ENCODE measurements around the gene PIK3C2A. TPM values are rescaled to one million over a fixed set of nuclear protein-coding genes. Genes with fewer than 3 reads are reported as not detected.
A peak's percentile ranks its signal among the peaks of the same experiment; 100 is the strongest.

Gene PIK3C2A
- total and polyA plus RNA-seq, 7 experiments from 2014 or later: 5.0 to 56.4 (median 40.6) TPM

DNA sequence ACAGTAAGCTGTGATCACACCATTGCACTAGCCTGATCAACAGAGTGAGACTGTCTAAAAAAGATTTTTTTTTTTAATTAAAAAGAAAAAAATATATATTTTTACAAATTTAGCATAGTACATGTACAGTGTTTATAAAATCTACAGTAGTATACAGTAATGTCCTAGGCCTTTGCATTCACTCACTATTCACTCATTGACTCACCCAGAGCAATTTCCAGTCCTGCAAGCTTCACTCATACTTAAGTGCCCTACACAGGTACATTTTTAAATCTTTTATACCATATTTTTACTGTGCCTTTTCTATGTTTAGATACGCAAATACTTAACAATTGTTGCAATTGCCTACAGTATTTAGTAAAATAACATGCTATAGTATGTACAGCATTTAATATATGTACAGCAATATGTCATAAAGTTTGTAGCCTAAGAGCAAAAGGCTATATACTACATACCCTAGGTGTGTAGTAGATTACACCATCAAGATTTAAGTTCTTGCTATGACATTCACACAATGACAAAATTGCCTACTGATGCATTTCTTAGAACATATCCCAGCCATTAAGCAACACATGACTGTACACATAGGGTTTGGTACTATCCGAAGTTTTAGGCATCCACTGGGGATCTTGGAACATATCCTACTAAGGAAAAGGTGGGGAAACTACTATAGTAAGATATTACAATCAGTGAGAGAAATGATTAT lies 22.8 kb downstream of the PIK3C2A start:
- no peak overlapping the region for H3K27ac ChIP-seq (ENCODE audit: low read depth, low read length)
- no peaks in the 10 kb centered on the region for H3K4me1 ChIP-seq (ENCODE audit: control insufficient read depth in 2 of 2, insufficient read depth in 2 of 2, low read length in 2 of 2)
- no peaks in the 10 kb centered on the region for H3K27me3 ChIP-seq (ENCODE audit: control insufficient read depth in 2 of 2, insufficient read depth in 2 of 2, low read length in 2 of 2)
- Mint-ChIP-seq H3K4me1 (peaks cover 2 to 31% (median 22%) of the 10 kb centered on the region in 7 donors), H3K27me3 (no peaks in the 10 kb centered on the region), H3K36me3 (peaks cover 4 to 19% (median 12%) of the 10 kb centered on the region in 5 donors), H3K9me3 (no peaks in the 10 kb centered on the region), H3K27ac (peak overlapping the region in 1 of 9 donors; percentile 26), H3K4me3 (no peak overlapping the region)
- POLR2A ChIA-PET: no interaction called here
- intact Hi-C loops (cut with micrococcal nuclease): no loop called here
- no peaks in the 10 kb centered on the region for H3K9me3 ChIP-seq (ENCODE audit: control insufficient read depth in 2 of 3, low read length in 3 of 3)
- CTCF ChIA-PET: interaction anchor here (0.7 kb wide), 2 partner anchors 22 to 87 kb away, joined by 3 read pairs; no protein-coding TSS in a partner anchor
- no peak overlapping the region for H3K4me3 ChIP-seq (ENCODE audit: low read length)
- ATAC-seq (no peak), DNase-seq (no peak)
- H3K36me3 ChIP-seq (ENCODE audit: control insufficient read depth in 2 of 3, insufficient read depth in 3 of 3, low read length in 3 of 3): peaks cover 0 to 12% (median 0%) of the 10 kb centered on the region in 3 experiments

DNA sequence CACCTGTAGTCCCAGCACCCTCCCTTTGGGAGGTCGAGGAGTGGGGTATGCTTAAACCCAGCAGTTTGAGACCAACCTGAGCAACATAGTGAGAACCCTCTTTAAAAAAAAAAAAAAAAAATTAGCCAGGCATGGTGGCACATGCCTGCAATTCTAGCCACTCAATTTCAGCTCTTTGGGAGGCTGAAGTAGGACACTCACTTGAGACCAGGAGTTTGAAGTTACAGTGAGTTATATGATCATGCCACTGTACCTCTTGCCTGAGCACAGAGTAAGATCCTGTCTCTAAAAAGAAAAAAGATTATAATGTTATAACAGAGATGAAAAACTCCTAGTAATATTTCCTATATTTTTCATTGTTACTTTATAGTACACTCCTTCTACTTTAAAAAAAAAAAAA lies 23.9 kb downstream of the PIK3C2A start:
- Mint-ChIP-seq H3K27me3 (no peaks in the 10 kb centered on the region), H3K36me3 (peaks cover 4 to 20% (median 12%) of the 10 kb centered on the region in 5 donors), H3K9me3 (no peaks in the 10 kb centered on the region), H3K4me1 (peaks cover 2 to 33% (median 22%) of the 10 kb centered on the region in 7 donors), H3K4me3 (no peak overlapping the region), H3K27ac (no peak overlapping the region)
- CTCF ChIA-PET: interaction anchor here (0.7 kb wide), 1 partner anchor 360 kb away, joined by 6 read pairs; no protein-coding TSS in a partner anchor
- DNase-seq (no peak), ATAC-seq (no peak)
- intact Hi-C loops (cut with micrococcal nuclease): no loop called here
- Histone ChIP-seq H3K27ac (ENCODE audit: low read depth, low read length) (no peak overlapping the region), H3K9me3 (ENCODE audit: control insufficient read depth in 2 of 3, low read length in 3 of 3) (no peaks in the 10 kb centered on the region), H3K36me3 (ENCODE audit: control insufficient read depth in 2 of 3, insufficient read depth in 3 of 3, low read length in 3 of 3) (peaks cover 0 to 12% (median 0%) of the 10 kb centered on the region in 3 experiments), H3K4me3 (ENCODE audit: low read length) (no peak overlapping the region), H3K4me1 (ENCODE audit: control insufficient read depth in 2 of 2, insufficient read depth in 2 of 2, low read length in 2 of 2) (no peaks in the 10 kb centered on the region), H3K27me3 (ENCODE audit: control insufficient read depth in 2 of 2, insufficient read depth in 2 of 2, low read length in 2 of 2) (no peaks in the 10 kb centered on the region)
- POLR2A ChIA-PET: interaction anchor here (0.7 to 1.0 kb wide), 2 partner anchors 22 to 453 kb away, joined by 3 to 4 read pairs; no protein-coding TSS in a partner anchor

DNA sequence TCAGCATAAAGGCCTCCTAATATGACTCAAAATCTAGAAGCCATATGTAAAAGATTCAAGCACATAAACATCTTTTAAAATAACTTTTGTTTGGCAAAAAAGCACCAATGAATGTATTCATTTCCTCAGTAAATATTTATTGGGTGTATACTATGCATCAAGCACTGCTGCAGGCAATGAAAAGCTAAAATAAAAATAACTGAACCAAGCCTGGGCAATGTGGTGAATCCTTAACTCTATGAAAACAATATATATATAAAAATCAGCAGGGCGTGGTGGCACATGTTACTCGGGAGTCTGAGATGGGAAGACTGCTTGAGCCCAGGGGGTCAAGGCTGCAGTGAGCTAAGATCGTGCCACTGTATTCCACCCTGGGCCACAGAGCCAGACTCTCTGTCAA lies 27.8 kb downstream of the PIK3C2A start:
- Histone ChIP-seq H3K4me3 (ENCODE audit: low read length) (no peak overlapping the region), H3K4me1 (ENCODE audit: control insufficient read depth in 2 of 2, insufficient read depth in 2 of 2, low read length in 2 of 2) (no peaks in the 10 kb centered on the region), H3K27ac (ENCODE audit: low read depth, low read length) (no peak overlapping the region), H3K36me3 (ENCODE audit: control insufficient read depth in 2 of 3, insufficient read depth in 3 of 3, low read length in 3 of 3) (peaks cover 0 to 2% (median 0%) of the 10 kb centered on the region in 3 experiments), H3K9me3 (ENCODE audit: control insufficient read depth in 2 of 3, low read length in 3 of 3) (no peaks in the 10 kb centered on the region), H3K27me3 (ENCODE audit: control insufficient read depth in 2 of 2, insufficient read depth in 2 of 2, low read length in 2 of 2) (no peaks in the 10 kb centered on the region)
- H3K9me3 Mint-ChIP-seq: no peaks in the 10 kb centered on the region
- H3K27ac Mint-ChIP-seq: peak overlapping the region in 1 of 9 donors; percentile 26
- no peaks in the 10 kb centered on the region for H3K27me3 Mint-ChIP-seq
- ATAC-seq (no peak), DNase-seq (no peak)
- H3K36me3 Mint-ChIP-seq: peaks cover 0 to 14% (median 5%) of the 10 kb centered on the region in 5 donors
- intact Hi-C loops (cut with micrococcal nuclease): no loop called here
- no peak overlapping the region for H3K4me3 Mint-ChIP-seq
- CTCF ChIA-PET: no interaction called here
- H3K4me1 Mint-ChIP-seq: peaks cover 0 to 7% (median 6%) of the 10 kb centered on the region in 7 donors
- POLR2A ChIA-PET: no interaction called here

- H3K4me3 Mint-ChIP-seq: no peak overlapping the region
- intact Hi-C loops (cut with micrococcal nuclease): no loop called here
- H3K27ac Mint-ChIP-seq: peak overlapping the region in 1 of 9 donors; percentile 1
Measured at GRCh38 chr11:17173332-17173731, 34.5 kb downstream of the PIK3C2A start.

GRCh38 chr11:17171916-17172315 lies 35.9 kb downstream of the PIK3C2A start:
- H3K27me3 Mint-ChIP-seq: no peaks in the 10 kb centered on the region
- H3K27ac Mint-ChIP-seq: peak overlapping the region in 2 of 9 donors; percentile 5 to 13
- ChIA-PET CTCF (no interaction called here), POLR2A (no interaction called here)
- Histone ChIP-seq H3K9me3 (ENCODE audit: control insufficient read depth in 2 of 3, low read length in 3 of 3) (no peaks in the 10 kb centered on the region), H3K4me3 (ENCODE audit: low read length) (no peak overlapping the region), H3K27ac (ENCODE audit: low read depth, low read length) (no peak overlapping the region), H3K27me3 (ENCODE audit: control insufficient read depth in 2 of 2, insufficient read depth in 2 of 2, low read length in 2 of 2) (no peaks in the 10 kb centered on the region), H3K36me3 (ENCODE audit: control insufficient read depth in 2 of 3, insufficient read depth in 3 of 3, low read length in 3 of 3) (peaks cover 0 to 13% (median 12%) of the 10 kb centered on the region in 3 experiments), H3K4me1 (ENCODE audit: control insufficient read depth in 2 of 2, insufficient read depth in 2 of 2, low read length in 2 of 2) (no peaks in the 10 kb centered on the region)
- no peak overlapping the region for H3K4me3 Mint-ChIP-seq
- H3K9me3 Mint-ChIP-seq: no peaks in the 10 kb centered on the region
- peaks cover 3 to 40% (median 19%) of the 10 kb centered on the region in 7 donors for H3K4me1 Mint-ChIP-seq
- intact Hi-C loops (cut with micrococcal nuclease): no loop called here
- peaks cover 0 to 37% (median 23%) of the 10 kb centered on the region in 5 donors for H3K36me3 Mint-ChIP-seq
- DNase-seq (no peak), ATAC-seq (no peak)

More at GRCh38 chr11:17173332-17173731, 34.5 kb downstream of the PIK3C2A start:
- ChIA-PET CTCF (no interaction called here), POLR2A (no interaction called here)
- Histone ChIP-seq H3K4me1 (ENCODE audit: control insufficient read depth in 2 of 2, insufficient read depth in 2 of 2, low read length in 2 of 2) (no peaks in the 10 kb centered on the region), H3K4me3 (ENCODE audit: low read length) (no peak overlapping the region), H3K36me3 (ENCODE audit: control insufficient read depth in 2 of 3, insufficient read depth in 3 of 3, low read length in 3 of 3) (peaks cover 0 to 12% (median 12%) of the 10 kb centered on the region in 3 experiments), H3K9me3 (ENCODE audit: control insufficient read depth in 2 of 3, low read length in 3 of 3) (no peaks in the 10 kb centered on the region), H3K27ac (ENCODE audit: low read depth, low read length) (no peak overlapping the region), H3K27me3 (ENCODE audit: control insufficient read depth in 2 of 2, insufficient read depth in 2 of 2, low read length in 2 of 2) (no peaks in the 10 kb centered on the region)
- DNase-seq (no peak), ATAC-seq (no peak)
- Mint-ChIP-seq H3K4me1 (peaks cover 0 to 36% (median 16%) of the 10 kb centered on the region in 7 donors), H3K27me3 (no peaks in the 10 kb centered on the region), H3K36me3 (peaks cover 0 to 26% (median 20%) of the 10 kb centered on the region in 5 donors), H3K9me3 (no peaks in the 10 kb centered on the region)

GRCh38 chr11:17171343-17171742 lies 36.4 kb downstream of the PIK3C2A start:
- H3K4me3 Mint-ChIP-seq: no peak overlapping the region
- peak overlapping the region in 1 of 9 donors; percentile 5 for H3K27ac Mint-ChIP-seq
- ChIA-PET POLR2A (no interaction called here), CTCF (no interaction called here)
- peaks cover 0 to 37% (median 25%) of the 10 kb centered on the region in 5 donors for H3K36me3 Mint-ChIP-seq
- Histone ChIP-seq H3K27me3 (ENCODE audit: control insufficient read depth in 2 of 2, insufficient read depth in 2 of 2, low read length in 2 of 2) (no peaks in the 10 kb centered on the region), H3K9me3 (ENCODE audit: control insufficient read depth in 2 of 3, low read length in 3 of 3) (no peaks in the 10 kb centered on the region), H3K36me3 (ENCODE audit: control insufficient read depth in 2 of 3, insufficient read depth in 3 of 3, low read length in 3 of 3) (peaks cover 0 to 13% (median 12%) of the 10 kb centered on the region in 3 experiments), H3K27ac (ENCODE audit: low read depth, low read length) (no peak overlapping the region), H3K4me3 (ENCODE audit: low read length) (no peak overlapping the region), H3K4me1 (ENCODE audit: control insufficient read depth in 2 of 2, insufficient read depth in 2 of 2, low read length in 2 of 2) (no peaks in the 10 kb centered on the region)
- no peaks in the 10 kb centered on the region for H3K27me3 Mint-ChIP-seq
- H3K4me1 Mint-ChIP-seq: peaks cover 3 to 45% (median 23%) of the 10 kb centered on the region in 7 donors
- no peak for ATAC-seq
- H3K9me3 Mint-ChIP-seq: no peaks in the 10 kb centered on the region
- no peak for DNase-seq
- intact Hi-C loops (cut with micrococcal nuclease): no loop called here
